ENCODE measurements around the gene ADK. TPM values are rescaled to one million over a fixed set of nuclear protein-coding genes. Genes with fewer than 3 reads are reported as not detected.

The ADK gene
- total and polyA plus RNA-seq, 8 donors: 7.2 to 66.1 (median 21.5) TPM

- WGBS, 5 donors: 93 to 98% (median 97%) methylated on average over 2 of the region's 2 CpGs
- Histone ChIP-seq H3K27ac (no peak overlapping the region), H3K9me3 (no peaks in the 10 kb centered on the region), H3K4me3 (no peak overlapping the region), H3K27me3 (no peaks in the 10 kb centered on the region), H3K36me3 (no peaks in the 10 kb centered on the region), H3K4me1 (no peaks in the 10 kb centered on the region)
- intact Hi-C loops (cut with DNase I; ENCODE audit: low total_unique reads): no loop called here
- no peak for DNase-seq
- TF ChIP-seq POLR2AphosphoS5 (IDR thresholded peaks at IDR 0.05) (no peak), POLR2A (IDR thresholded peaks at IDR 0.05) (no peak), EP300 (IDR thresholded peaks at IDR 0.05) (no peak)
These were observed 449.1 kb downstream of the ADK start for GRCh38 chr10:74600170-74600569.

GRCh38 chr10:74602576-74602975 lies 451.6 kb downstream of the ADK start:
- no peak overlapping the region for H3K4me3 ChIP-seq
- H3K27ac ChIP-seq: no peak overlapping the region
- WGBS, 5 donors: 87 to 97% (median 92%) methylated on average over 2 of the region's 2 CpGs
- H3K4me1 ChIP-seq: no peaks in the 10 kb centered on the region
- intact Hi-C loops (cut with DNase I; ENCODE audit: low total_unique reads): no loop called here
- TF ChIP-seq EP300 (IDR thresholded peaks at IDR 0.05) (no peak), POLR2AphosphoS5 (IDR thresholded peaks at IDR 0.05) (no peak), POLR2A (IDR thresholded peaks at IDR 0.05) (no peak), CTCF (IDR thresholded peaks at IDR 0.05) (no peak)
- no peaks in the 10 kb centered on the region for H3K27me3 ChIP-seq
- no peak for DNase-seq
- H3K9me3 ChIP-seq: no peaks in the 10 kb centered on the region
- no peaks in the 10 kb centered on the region for H3K36me3 ChIP-seq

GRCh38 chr10:74610299-74610698 lies 459.3 kb downstream of the ADK start:
- intact Hi-C loops (cut with DNase I; ENCODE audit: low total_unique reads): no loop called here
- no peak overlapping the region for H3K27ac ChIP-seq
- no peak for DNase-seq
- no peaks in the 10 kb centered on the region for H3K9me3 ChIP-seq
- no peak overlapping the region for H3K4me3 ChIP-seq
- no peaks in the 10 kb centered on the region for H3K4me1 ChIP-seq
- TF ChIP-seq POLR2A (IDR thresholded peaks at IDR 0.05) (no peak), EP300 (IDR thresholded peaks at IDR 0.05) (no peak), CTCF (IDR thresholded peaks at IDR 0.05) (no peak), POLR2AphosphoS5 (IDR thresholded peaks at IDR 0.05) (no peak)
- H3K27me3 ChIP-seq: no peaks in the 10 kb centered on the region
- no peaks in the 10 kb centered on the region for H3K36me3 ChIP-seq

GRCh38 chr10:74612195-74612594 lies 461.2 kb downstream of the ADK start:
- no peak for DNase-seq
- Histone ChIP-seq H3K27me3 (no peaks in the 10 kb centered on the region), H3K36me3 (no peaks in the 10 kb centered on the region), H3K27ac (no peak overlapping the region), H3K4me1 (no peaks in the 10 kb centered on the region), H3K4me3 (no peak overlapping the region), H3K9me3 (no peaks in the 10 kb centered on the region)
- TF ChIP-seq POLR2A (IDR thresholded peaks at IDR 0.05): no peak
- no peak for TF ChIP-seq EP300 (IDR thresholded peaks at IDR 0.05)
- TF ChIP-seq CTCF (IDR thresholded peaks at IDR 0.05): no peak
- no peak for TF ChIP-seq POLR2AphosphoS5 (IDR thresholded peaks at IDR 0.05)
- intact Hi-C loops (cut with DNase I; ENCODE audit: low total_unique reads): no loop called here

- H3K27me3 ChIP-seq: no peaks in the 10 kb centered on the region
- H3K9me3 ChIP-seq: peaks cover 0 to 6% (median 0%) of the 10 kb centered on the region in 4 donors
- H3K4me1 ChIP-seq: no peaks in the 10 kb centered on the region
- intact Hi-C loops (cut with DNase I; ENCODE audit: low total_unique reads): no loop called here
- no peak for DNase-seq
- H3K36me3 ChIP-seq: no peaks in the 10 kb centered on the region
- TF ChIP-seq CTCF (IDR thresholded peaks at IDR 0.05) (no peak), EP300 (IDR thresholded peaks at IDR 0.05) (no peak), POLR2AphosphoS5 (IDR thresholded peaks at IDR 0.05) (no peak)
- H3K27ac ChIP-seq: no peak overlapping the region
- H3K4me3 ChIP-seq: no peak overlapping the region
These were observed 469.6 kb downstream of the ADK start for GRCh38 chr10:74620626-74621025.

Measured in stomach (tissue), 9 donors.